Lung (tissue), 12 donors: Measurements from ENCODE around the gene MAN2B2. TPM values are rescaled to one million over a fixed set of nuclear protein-coding genes. Genes with fewer than 3 reads are reported as not detected.

ENCODE experiments used
- ATAC-seq: fragments of 200-7000 bp; cut with Tn5 transposase; one replicate; pipeline ENCODE4 v1.9.1; 2020; ENCODE audit warnings: moderate number of reproducible peaks; ENCODE audit not compliant: insufficient read depth, low FRiP score
- DNase-seq, 3 donors: peaks; one replicate each; pipeline ENCODE4 v3.0.0-alpha.2; 2013 to 2017
- H3K27ac ChIP-seq, 2 donors: one replicate each; pipeline ENCODE4 v1.5.1; 2013; ENCODE audit warnings: mild to moderate bottlenecking in 2 of 2, moderate library complexity in 2 of 2, control low read depth in 1 of 2, inconsistent platforms in 1 of 2, low read depth in 1 of 2, low read length in 1 of 2
- H3K27me3 ChIP-seq, 3 donors: one replicate each; pipeline ENCODE4 v1.5.1; 2013; ENCODE audit warnings: low read length in 2 of 3; ENCODE audit not compliant: control insufficient read depth in 3 of 3, insufficient read depth in 3 of 3
- H3K36me3 ChIP-seq, 4 donors: one replicate each; pipeline ENCODE4 v1.5.1; 2013; ENCODE audit warnings: low read length in 4 of 4, mild to moderate bottlenecking in 1 of 4, moderate library complexity in 1 of 4; ENCODE audit not compliant: control insufficient read depth in 4 of 4, insufficient read depth in 4 of 4
- H3K4me1 ChIP-seq, 5 donors: one replicate each; pipeline ENCODE4 v1.5.1; 2013; ENCODE audit warnings: low read length in 5 of 5, mild to moderate bottlenecking in 2 of 5, moderate library complexity in 1 of 5; ENCODE audit not compliant: control insufficient read depth in 5 of 5, insufficient read depth in 5 of 5
- H3K4me3 ChIP-seq: one replicate; pipeline ENCODE4 v1.5.1; 2013; ENCODE audit warnings: mild to moderate bottlenecking, control low read depth, moderate library complexity
- H3K9ac ChIP-seq, 2 donors: one replicate each; pipeline ENCODE4 v1.5.1; 2013; ENCODE audit warnings: low read length in 2 of 2, control low read depth in 1 of 2; ENCODE audit not compliant: insufficient read depth in 1 of 2
- H3K9me3 ChIP-seq, 4 donors: one replicate each; pipeline ENCODE4 v1.5.1; 2013; ENCODE audit warnings: low read length in 3 of 4, mild to moderate bottlenecking in 1 of 4, moderate library complexity in 1 of 4; ENCODE audit not compliant: control insufficient read depth in 4 of 4, insufficient read depth in 3 of 4
- CTCF ChIP-seq: IDR thresholded peaks from 2 replicates; pipeline ENCODE4 v1.5.1; 2012; ENCODE audit warnings: mild to moderate bottlenecking; ENCODE audit errors: control extremely low read depth, extremely low read depth
- WGBS, 2 donors: extraction: QIAGEN DNeasy Blood & Tissue Kit; methylation state at CpG; one replicate each; pipeline ENCODE4 v1.1.7; 2013; 5-methylcytosine and 5-hydroxymethylcytosine counted together
- polyA plus RNA-seq, 2 donors: library from polyadenylated mRNA; stranded (reverse); fragments of 200-250 nt; gene quantifications; one replicate each; pipeline ENCODE4 v1.2.1, GENCODE V29; 2013
- total RNA-seq, 2 donors: library from RNA; depleted of rRNA in 1 of 2; stranded (reverse); fragments of >200 nt in 1 of 2; gene quantifications; one replicate each; pipeline ENCODE4 v1.2.1, GENCODE V29; 2014 to 2021
- donor health status: control.
- donor health status: control.
- donor health status: Bipolar disorder and iron deficiency.
- donor health status: healthy.
- donor health status: DM: yes; HTN: yes; CAD: no.

The MAN2B2 gene
- total and polyA plus RNA-seq, 4 donors: 6.5 to 36.1 (median 16.5) TPM

- no peak overlapping the region for H3K9ac ChIP-seq
- H3K36me3 ChIP-seq: no peaks in the 10 kb centered on the region
- no peak overlapping the region for H3K4me3 ChIP-seq
- H3K4me1 ChIP-seq: peaks cover 0 to 10% (median 0%) of the 10 kb centered on the region in 5 donors
- DNase-seq (no peak), ATAC-seq (no peak)
- peaks cover 3 to 48% (median 31%) of the 10 kb centered on the region in 3 donors for H3K27me3 ChIP-seq
- TF ChIP-seq CTCF: no peak
- H3K9me3 ChIP-seq: peaks cover 0 to 10% (median 0%) of the 10 kb centered on the region in 4 donors
- no peak overlapping the region for H3K27ac ChIP-seq
- 66 to 69% methylated on average over 14 of the region's 14 CpGs for WGBS, 2 donors
Measured at GRCh38 chr4:6565691-6566390, 9.1 kb upstream of the MAN2B2 start.

GRCh38 chr4:6566391-6567190, 8.4 kb upstream of the MAN2B2 start:
- no peak for ATAC-seq
- 72 to 77% methylated on average over 13 of the region's 13 CpGs for whole genome bisulfite sequencing, 2 donors

GRCh38 chr4:6567218-6567617, 7.8 kb upstream of the MAN2B2 start:
- Histone ChIP-seq H3K9ac (no peak overlapping the region), H3K4me3 (no peak overlapping the region), H3K27ac (no peak overlapping the region), H3K27me3 (peaks cover 3 to 35% (median 22%) of the 10 kb centered on the region in 3 donors), H3K4me1 (peaks cover 0 to 10% (median 0%) of the 10 kb centered on the region in 5 donors), H3K36me3 (no peaks in the 10 kb centered on the region), H3K9me3 (peaks cover 0 to 11% (median 0%) of the 10 kb centered on the region in 4 donors)
- 89 to 95% methylated on average over 1 of the region's 1 CpG for WGBS, 2 donors
- no peak for TF ChIP-seq CTCF
- no peak for DNase-seq
- ATAC-seq: no peak

More at GRCh38 chr4:6566391-6567190, 8.4 kb upstream of the MAN2B2 start:
- Histone ChIP-seq H3K4me1 (peaks cover 0 to 10% (median 0%) of the 10 kb centered on the region in 5 donors), H3K36me3 (no peaks in the 10 kb centered on the region), H3K27me3 (peaks cover 3 to 40% (median 29%) of the 10 kb centered on the region in 3 donors), H3K9ac (no peak overlapping the region), H3K27ac (no peak overlapping the region), H3K4me3 (no peak overlapping the region), H3K9me3 (peaks cover 0 to 14% (median 0%) of the 10 kb centered on the region in 4 donors)
- no peak for TF ChIP-seq CTCF
- no peak for DNase-seq
